Suprapubic skin (tissue), 3 donors: ENCODE measurements around the gene RFFL.

ENCODE experiments used
- EP300 ChIP-seq: sonication (generic); formaldehyde crosslinking; IDR thresholded peaks from one replicate; pipeline ENCODE4 v1.6.1; 2017; ENCODE audit warnings: antibody characterized with exemption
- POLR2A ChIP-seq, 2 donors: fragments of 450-650 bp; IDR thresholded peaks; one replicate each; pipeline ENCODE4 v1.6.1; 2017; ENCODE audit warnings: antibody characterized with exemption in 2 of 2, mild to moderate bottlenecking in 2 of 2, moderate library complexity in 2 of 2
- TF ChIP-seq, protein P1 (sequence below), 2 donors: fragments of 200-600 bp in 1 of 2; fragments of 450-650 bp in 1 of 2; sonication (generic) in 1 of 2; IDR thresholded peaks; one replicate each; pipeline ENCODE4 v1.5.1; 2016 to 2019; ENCODE audit warnings: antibody characterized with exemption in 2 of 2, mild to moderate bottlenecking in 1 of 2, moderate library complexity in 1 of 2

GRCh38 chr17:35022536-35023063, 40.9 kb downstream of the RFFL start:
- TF ChIP-seq, protein P1, sequence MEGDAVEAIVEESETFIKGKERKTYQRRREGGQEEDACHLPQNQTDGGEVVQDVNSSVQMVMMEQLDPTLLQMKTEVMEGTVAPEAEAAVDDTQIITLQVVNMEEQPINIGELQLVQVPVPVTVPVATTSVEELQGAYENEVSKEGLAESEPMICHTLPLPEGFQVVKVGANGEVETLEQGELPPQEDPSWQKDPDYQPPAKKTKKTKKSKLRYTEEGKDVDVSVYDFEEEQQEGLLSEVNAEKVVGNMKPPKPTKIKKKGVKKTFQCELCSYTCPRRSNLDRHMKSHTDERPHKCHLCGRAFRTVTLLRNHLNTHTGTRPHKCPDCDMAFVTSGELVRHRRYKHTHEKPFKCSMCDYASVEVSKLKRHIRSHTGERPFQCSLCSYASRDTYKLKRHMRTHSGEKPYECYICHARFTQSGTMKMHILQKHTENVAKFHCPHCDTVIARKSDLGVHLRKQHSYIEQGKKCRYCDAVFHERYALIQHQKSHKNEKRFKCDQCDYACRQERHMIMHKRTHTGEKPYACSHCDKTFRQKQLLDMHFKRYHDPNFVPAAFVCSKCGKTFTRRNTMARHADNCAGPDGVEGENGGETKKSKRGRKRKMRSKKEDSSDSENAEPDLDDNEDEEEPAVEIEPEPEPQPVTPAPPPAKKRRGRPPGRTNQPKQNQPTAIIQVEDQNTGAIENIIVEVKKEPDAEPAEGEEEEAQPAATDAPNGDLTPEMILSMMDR (IDR thresholded peaks at IDR 0.05), result no peak
- TF ChIP-seq POLR2A (IDR thresholded peaks at IDR 0.05) (no peak), EP300 (peak; percentile 18)
